OCI-LY1 (cell line): Measurements from ENCODE around the gene NDUFS1.

ENCODE experiments used
- EZH2 ChIP-seq: fragments of 200-600 bp; sonication (generic), shearing (Covaris generic); IDR thresholded peaks from 2 replicates; pipeline ENCODE4 v1.8.0; 2017; ENCODE audit warnings: borderline replicate concordance, mixed run types, mild to moderate bottlenecking, antibody characterized with exemption, low read length, moderate library complexity, mixed read lengths
- TF ChIP-seq, protein P1 (sequence below): fragments of 200-600 bp; sonication (generic), shearing (Covaris generic); IDR thresholded peaks from 2 replicates; pipeline ENCODE4 v1.5.1; 2017; ENCODE audit warnings: mild to moderate bottlenecking, antibody characterized with exemption, low read length, moderate library complexity, mixed read lengths

DNA sequence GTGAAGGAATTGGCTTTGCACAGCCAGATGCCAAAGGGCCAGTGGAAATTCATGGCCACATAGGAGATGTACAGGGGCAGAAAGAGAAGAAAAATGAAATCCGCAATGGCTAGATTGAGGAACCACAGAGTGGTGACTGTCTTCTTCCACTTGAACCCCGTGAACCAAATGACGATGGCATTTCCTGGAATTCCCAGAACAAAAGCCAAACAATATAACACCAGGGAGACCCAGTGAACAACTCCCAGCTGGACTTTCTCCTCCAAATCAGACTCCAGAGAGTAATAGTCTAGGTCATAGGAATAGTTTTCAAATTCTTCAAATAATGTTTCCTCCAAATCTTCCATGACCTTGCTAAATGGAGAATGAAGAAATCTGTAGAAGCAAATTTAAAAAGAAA is 17.7 kb upstream of the NDUFS1 start:
- TF ChIP-seq, protein P1, sequence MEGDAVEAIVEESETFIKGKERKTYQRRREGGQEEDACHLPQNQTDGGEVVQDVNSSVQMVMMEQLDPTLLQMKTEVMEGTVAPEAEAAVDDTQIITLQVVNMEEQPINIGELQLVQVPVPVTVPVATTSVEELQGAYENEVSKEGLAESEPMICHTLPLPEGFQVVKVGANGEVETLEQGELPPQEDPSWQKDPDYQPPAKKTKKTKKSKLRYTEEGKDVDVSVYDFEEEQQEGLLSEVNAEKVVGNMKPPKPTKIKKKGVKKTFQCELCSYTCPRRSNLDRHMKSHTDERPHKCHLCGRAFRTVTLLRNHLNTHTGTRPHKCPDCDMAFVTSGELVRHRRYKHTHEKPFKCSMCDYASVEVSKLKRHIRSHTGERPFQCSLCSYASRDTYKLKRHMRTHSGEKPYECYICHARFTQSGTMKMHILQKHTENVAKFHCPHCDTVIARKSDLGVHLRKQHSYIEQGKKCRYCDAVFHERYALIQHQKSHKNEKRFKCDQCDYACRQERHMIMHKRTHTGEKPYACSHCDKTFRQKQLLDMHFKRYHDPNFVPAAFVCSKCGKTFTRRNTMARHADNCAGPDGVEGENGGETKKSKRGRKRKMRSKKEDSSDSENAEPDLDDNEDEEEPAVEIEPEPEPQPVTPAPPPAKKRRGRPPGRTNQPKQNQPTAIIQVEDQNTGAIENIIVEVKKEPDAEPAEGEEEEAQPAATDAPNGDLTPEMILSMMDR: no peak
- no peak for TF ChIP-seq EZH2
